HG03521 (cell line): ENCODE results near the gene C15orf62.

Source experiments
- ATAC-seq: cut with Tn5 transposase; IDR thresholded peaks from one replicate; pipeline ENCODE4 v1.9.1; 2021; ENCODE audit warnings: mild to moderate bottlenecking, moderate library complexity; ENCODE audit not compliant: unreplicated experiment

Gene C15orf62

GRCh38 chr15:40808861-40809450 is 39.2 kb downstream of the C15orf62 start:
- no peak for ATAC-seq

DNA sequence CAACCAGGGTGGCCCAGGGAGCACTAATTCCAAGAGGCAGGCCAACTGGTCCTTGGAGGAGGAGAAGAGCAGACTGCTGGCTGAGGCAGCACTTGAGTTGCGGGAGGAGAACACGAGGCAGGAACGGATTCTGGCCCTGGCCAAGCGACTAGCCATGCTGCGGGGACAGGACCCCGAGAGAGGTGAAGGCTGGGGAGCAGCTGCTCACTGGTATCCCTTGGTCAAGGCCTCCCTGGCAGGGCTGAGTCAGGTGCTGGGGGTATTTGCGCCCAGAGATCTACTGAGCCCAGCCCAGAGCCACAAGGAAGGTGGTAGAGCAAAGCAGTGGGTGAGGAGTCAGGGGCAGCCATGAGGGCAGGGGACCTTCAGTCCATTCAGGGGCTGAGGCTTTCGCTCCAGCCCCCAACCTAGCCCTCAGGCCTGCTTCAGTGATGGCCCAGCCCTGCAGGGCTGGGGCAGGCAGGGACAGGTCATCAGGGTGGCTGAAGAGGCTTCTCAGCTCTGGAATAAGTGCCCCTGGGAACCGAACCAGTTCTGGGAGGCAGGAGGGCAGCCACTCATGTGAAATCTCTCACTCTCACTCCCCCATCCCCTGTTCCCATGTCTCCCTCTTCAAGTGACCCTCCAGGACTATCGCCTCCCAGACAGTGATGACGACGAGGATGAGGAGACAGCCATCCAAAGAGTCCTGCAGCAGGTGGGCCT is 43.1 kb downstream of the C15orf62 start:
- ATAC-seq, result no peak

GRCh38 chr15:40815042-40815698 is 45.4 kb downstream of the C15orf62 start:
- ATAC-seq, result no peak

DNA sequence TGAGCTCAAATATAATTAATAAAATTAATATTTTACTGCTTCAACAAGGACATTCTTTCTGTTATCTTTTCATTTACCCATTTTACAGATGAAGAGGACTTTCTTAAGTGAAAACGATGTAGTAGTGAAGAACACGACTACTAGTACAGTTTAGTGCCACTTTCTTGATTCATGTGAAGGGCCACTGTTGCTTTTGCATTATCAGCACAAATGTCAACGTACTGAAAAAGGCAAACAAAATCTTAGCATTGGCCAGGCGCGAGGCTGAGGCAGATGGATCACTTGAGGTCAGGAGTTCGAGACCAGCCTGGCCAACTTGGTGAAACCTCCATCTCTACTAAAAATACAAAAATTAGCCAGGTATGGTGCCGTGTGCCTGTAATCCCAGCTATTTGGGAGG is 49.3 kb downstream of the C15orf62 start:
- ATAC-seq, result no peak

- no peak for ATAC-seq
Observed at GRCh38 chr15:40821195-40821594, 51.4 kb downstream of the C15orf62 start.
